Activated naive CD8-positive, alpha-beta T cell treated with anti-CD3 and anti-CD28 coated beads, Interleukin-2, amount 50 U/mL, for 16 hours (primary cell): ENCODE data around the gene MTURN.
A peak's percentile ranks its signal among the peaks of the same experiment; 100 is the strongest.
"Not testable (repeated sequence)": the region's sequence is repeated elsewhere in the genome, so short reads cannot be mapped to it uniquely, and the experiment has no call there.

Experiments used
- DNase-seq: peaks from one replicate; pipeline ENCODE4 v3.0.0-alpha.2; 2020; ENCODE audit warnings: low read depth, low spot score

Gene MTURN

GRCh38 chr7:30134611-30135300 lies at the start of gene MTURN:
Gene MTURN (plus strand): TSS chr7:30134986. CDS start chr7:30135137, 151 bp downstream.
- peak; percentile 57 for DNase-seq

- no peak for DNase-seq
Observed at GRCh38 chr7:30086529-30086928, 48.3 kb upstream of the MTURN start.

GRCh38 chr7:30087371-30087770 lies 47.4 kb upstream of the MTURN start:
- DNase-seq = no peak

- no peak for DNase-seq
Observed at GRCh38 chr7:30088362-30088761, 46.4 kb upstream of the MTURN start.

- no peak for DNase-seq
Observed at GRCh38 chr7:30090111-30090510, 44.7 kb upstream of the MTURN start.

GRCh38 chr7:30091491-30091912 lies 43.3 kb upstream of the MTURN start:
- no peak for DNase-seq

GRCh38 chr7:30091987-30092386 lies 42.8 kb upstream of the MTURN start:
- DNase-seq = no peak

GRCh38 chr7:30093420-30093952 lies 41.3 kb upstream of the MTURN start:
- DNase-seq = no peak

GRCh38 chr7:30098599-30098998 lies 36.2 kb upstream of the MTURN start:
- not testable (repeated sequence) for DNase-seq

GRCh38 chr7:30102281-30102680 lies 32.5 kb upstream of the MTURN start:
- DNase-seq = no peak

GRCh38 chr7:30104157-30104556 lies 30.6 kb upstream of the MTURN start:
- DNase-seq = no peak

GRCh38 chr7:30112103-30112713 lies 22.6 kb upstream of the MTURN start:
- no peak for DNase-seq

- DNase-seq = no peak
Observed at GRCh38 chr7:30113144-30113543, 21.6 kb upstream of the MTURN start.

GRCh38 chr7:30114536-30115238 lies 20.1 kb upstream of the MTURN start:
- DNase-seq = no peak

- no peak for DNase-seq
Observed at GRCh38 chr7:30115709-30116297, 19.0 kb upstream of the MTURN start.

- DNase-seq = no peak
Observed at GRCh38 chr7:30116771-30117170, 18.0 kb upstream of the MTURN start.

GRCh38 chr7:30117896-30118295 lies 16.9 kb upstream of the MTURN start:
- no peak for DNase-seq

GRCh38 chr7:30119890-30120577 lies 14.8 kb upstream of the MTURN start:
- no peak for DNase-seq

GRCh38 chr7:30133736-30134610 lies 813 bp upstream of the MTURN start:
- DNase-seq = no peak

- peak; percentile 23 for DNase-seq
Observed at GRCh38 chr7:30135301-30136116, 723 bp downstream of the MTURN start.
